ENCODE measurements around the gene ZNF681.
"Not testable (repeated sequence)": the region's sequence is repeated elsewhere in the genome, so short reads cannot be mapped to it uniquely, and the experiment has no call there.

The ZNF681 gene

DNA sequence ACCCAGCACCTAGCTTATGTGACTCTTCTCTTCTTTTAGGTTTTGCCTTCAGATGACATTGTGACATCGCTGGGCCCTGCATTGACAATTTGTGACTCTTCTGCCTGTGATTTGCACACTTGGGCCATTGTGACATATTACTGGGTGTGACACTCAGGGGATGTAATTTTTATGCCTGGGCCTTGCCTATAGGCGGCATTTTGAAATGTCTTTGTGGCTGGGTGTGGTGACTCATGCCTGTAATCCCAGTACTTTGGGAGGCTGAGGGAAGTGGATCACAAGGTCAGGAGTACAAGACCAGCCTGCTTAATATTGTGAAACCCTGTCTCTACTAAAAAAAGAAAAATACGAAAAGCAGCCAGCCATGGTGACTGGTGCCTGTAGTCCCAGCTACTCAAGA lies 28.4 kb upstream of the ZNF681 start:
- peak; percentile 6 for DNase-seq (ENCODE audit: low read depth)
- TF ChIP-seq, protein P1, sequence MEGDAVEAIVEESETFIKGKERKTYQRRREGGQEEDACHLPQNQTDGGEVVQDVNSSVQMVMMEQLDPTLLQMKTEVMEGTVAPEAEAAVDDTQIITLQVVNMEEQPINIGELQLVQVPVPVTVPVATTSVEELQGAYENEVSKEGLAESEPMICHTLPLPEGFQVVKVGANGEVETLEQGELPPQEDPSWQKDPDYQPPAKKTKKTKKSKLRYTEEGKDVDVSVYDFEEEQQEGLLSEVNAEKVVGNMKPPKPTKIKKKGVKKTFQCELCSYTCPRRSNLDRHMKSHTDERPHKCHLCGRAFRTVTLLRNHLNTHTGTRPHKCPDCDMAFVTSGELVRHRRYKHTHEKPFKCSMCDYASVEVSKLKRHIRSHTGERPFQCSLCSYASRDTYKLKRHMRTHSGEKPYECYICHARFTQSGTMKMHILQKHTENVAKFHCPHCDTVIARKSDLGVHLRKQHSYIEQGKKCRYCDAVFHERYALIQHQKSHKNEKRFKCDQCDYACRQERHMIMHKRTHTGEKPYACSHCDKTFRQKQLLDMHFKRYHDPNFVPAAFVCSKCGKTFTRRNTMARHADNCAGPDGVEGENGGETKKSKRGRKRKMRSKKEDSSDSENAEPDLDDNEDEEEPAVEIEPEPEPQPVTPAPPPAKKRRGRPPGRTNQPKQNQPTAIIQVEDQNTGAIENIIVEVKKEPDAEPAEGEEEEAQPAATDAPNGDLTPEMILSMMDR (conservative IDR thresholded peaks at IDR 0.05; ENCODE audit: control insufficient read depth, insufficient read depth, low read depth, low read length) = no peak
- H3K4me3 ChIP-seq (ENCODE audit: control insufficient read depth, low read depth, low read length) = no peak overlapping the region

DNA sequence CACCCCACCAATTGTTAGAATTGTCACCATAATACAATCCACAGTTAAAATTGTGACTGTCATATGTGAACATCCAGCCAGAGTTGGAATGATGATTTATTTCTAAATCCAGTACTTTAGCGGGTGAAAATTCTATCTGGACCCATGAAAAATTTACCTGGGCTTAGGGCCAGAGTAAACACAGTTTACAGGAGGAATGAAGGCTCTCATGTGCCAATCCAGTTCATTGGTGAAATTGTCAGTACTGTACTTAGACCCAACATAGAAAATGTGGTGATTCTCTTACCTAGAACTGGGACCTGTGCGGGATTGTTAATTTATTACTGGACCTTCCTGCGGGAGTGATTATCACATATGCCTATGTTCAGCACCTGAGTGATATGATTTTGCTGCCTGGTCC lies 27.3 kb upstream of the ZNF681 start:
- TF ChIP-seq, protein P1 (conservative IDR thresholded peaks at IDR 0.05; ENCODE audit: control insufficient read depth, insufficient read depth, low read depth, low read length) = no peak
- H3K4me3 ChIP-seq (ENCODE audit: control insufficient read depth, low read depth, low read length) = no peak overlapping the region
- DNase-seq (ENCODE audit: low read depth) = no peak

DNA sequence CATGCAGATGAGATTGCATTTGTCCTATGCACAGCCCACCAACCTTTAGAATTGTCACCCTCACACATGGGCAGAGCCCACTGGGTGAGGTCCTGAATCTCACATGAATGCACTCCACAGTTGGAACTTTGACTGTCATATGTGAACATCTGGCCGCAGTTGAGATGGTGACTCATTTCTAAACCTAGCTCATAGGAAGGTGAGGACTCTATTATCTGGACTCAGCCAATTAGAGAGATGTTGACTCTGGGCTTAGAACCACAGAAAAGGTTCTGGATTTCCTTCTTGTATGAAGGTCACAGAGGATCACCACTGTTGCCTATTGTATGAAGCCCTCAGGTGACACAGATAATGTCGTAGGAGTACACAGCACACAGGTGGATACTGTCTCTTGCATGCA lies 25.6 kb upstream of the ZNF681 start:
- TF ChIP-seq, protein P1 (conservative IDR thresholded peaks at IDR 0.05; ENCODE audit: control insufficient read depth, insufficient read depth, low read depth, low read length) = no peak
- DNase-seq (ENCODE audit: low read depth) = no peak
- no peak overlapping the region for H3K4me3 ChIP-seq (ENCODE audit: control insufficient read depth, low read depth, low read length)

DNA sequence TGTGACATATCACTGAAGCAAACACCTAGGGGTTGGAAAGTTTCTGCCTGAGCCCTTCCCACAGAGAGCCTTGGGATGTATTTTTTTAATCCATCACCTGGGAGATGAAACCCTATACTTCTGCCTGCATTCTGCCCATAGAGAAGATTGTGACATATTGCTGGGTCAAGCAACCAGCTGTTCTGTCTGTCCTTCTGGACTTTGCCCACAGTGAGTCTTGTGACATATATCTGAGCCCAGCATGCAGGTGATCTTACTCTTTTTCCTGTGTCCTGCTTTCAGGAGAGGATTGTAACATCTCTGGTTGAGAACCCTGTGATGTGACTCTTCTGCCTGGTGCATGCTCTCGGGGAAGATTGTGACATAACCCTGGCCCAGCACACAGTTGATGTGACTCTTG lies 24.9 kb upstream of the ZNF681 start:
- TF ChIP-seq, protein P1 (conservative IDR thresholded peaks at IDR 0.05; ENCODE audit: control insufficient read depth, insufficient read depth, low read depth, low read length) = no peak
- DNase-seq (ENCODE audit: low read depth) = no peak
- no peak overlapping the region for H3K4me3 ChIP-seq (ENCODE audit: control insufficient read depth, low read depth, low read length)

DNA sequence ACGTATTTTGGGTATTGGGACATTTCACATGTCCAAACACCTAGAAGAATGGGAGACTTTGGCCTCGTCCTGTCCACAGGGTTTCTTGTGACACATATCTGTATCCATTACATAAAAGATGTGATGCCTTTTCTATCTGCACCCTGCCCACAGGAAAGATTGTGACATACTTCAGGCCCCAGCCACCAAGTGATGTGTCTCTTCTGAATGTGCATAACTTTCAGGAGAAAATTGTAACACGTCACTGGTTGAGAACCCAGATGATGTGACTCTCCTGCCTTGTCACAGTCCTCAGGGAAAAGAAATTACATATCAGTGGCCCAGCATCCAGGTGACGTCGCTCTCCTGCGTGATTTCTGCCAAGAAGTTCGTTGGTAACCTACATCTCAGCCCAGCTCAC lies 21.0 kb upstream of the ZNF681 start:
- no peak for DNase-seq (ENCODE audit: low read depth)
- no peak overlapping the region for H3K4me3 ChIP-seq (ENCODE audit: control insufficient read depth, low read depth, low read length)
- TF ChIP-seq, protein P1 (conservative IDR thresholded peaks at IDR 0.05; ENCODE audit: control insufficient read depth, insufficient read depth, low read depth, low read length) = no peak

DNA sequence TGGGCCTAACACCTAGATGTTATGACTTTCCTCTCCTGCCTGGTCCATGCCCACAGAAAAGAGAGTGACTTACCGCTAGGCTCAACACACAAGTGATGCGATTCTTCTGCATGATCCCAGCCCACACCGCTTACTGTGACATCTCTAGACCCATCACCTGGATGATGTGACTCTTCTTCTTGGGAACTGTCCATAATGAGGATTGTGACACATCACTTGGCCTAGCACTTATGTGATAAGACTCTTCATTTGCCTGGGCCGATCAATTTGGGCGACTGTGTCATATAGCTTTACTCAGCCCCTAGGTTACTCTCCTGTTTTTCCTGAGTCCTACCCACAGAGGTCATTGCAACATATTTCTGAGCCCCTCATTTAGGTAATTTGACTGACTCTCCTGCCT lies 19.9 kb upstream of the ZNF681 start:
- no peak for DNase-seq (ENCODE audit: low read depth)
- TF ChIP-seq, protein P1 (conservative IDR thresholded peaks at IDR 0.05; ENCODE audit: control insufficient read depth, insufficient read depth, low read depth, low read length) = no peak
- no peak overlapping the region for H3K4me3 ChIP-seq (ENCODE audit: control insufficient read depth, low read depth, low read length)

DNA sequence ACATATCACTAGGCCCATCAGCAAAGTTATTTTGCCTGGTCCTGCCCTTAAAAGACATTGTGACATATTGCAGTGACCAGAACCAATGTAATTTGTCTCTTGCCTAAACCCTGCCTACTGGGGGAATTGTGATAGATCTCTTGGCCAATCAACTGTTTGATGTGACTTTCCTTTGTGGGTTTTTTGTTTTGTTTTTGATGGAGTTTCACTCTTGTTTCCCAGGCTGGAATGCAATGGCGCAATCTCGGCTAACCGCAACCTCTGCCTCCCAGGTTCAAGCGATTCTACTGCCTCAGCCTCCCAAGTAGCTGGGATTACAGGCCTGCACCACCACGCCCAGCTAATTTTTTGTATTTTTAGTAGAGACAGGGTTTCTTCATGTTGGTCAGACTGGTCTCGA lies 19.3 kb upstream of the ZNF681 start:
- DNase-seq (ENCODE audit: low read depth); H3K4me3 ChIP-seq (ENCODE audit: control insufficient read depth, low read depth, low read length): not testable (repeated sequence)
